GM18505 (cell line): ENCODE results near the gene KSR1.
"Not testable (repeated sequence)": the region's sequence is repeated elsewhere in the genome, so short reads cannot be mapped to it uniquely, and the experiment has no call there.

Experiments used
- ATAC-seq: cut with Tn5 transposase; IDR thresholded peaks from one replicate; pipeline ENCODE4 v1.9.1; 2021; ENCODE audit not compliant: unreplicated experiment
- POLR2A ChIP-seq: IDR thresholded peaks from 4 replicates; pipeline ENCODE4 v1.6.1; 2011; ENCODE audit warnings: borderline replicate concordance; ENCODE audit not compliant: insufficient read depth, insufficient read length; ENCODE audit errors: extremely low read depth

KSR1 gene

GRCh38 chr17:27495460-27495859, 39.2 kb downstream of the KSR1 start:
- TF ChIP-seq POLR2A = no peak
- ATAC-seq = peak; percentile 56

- ATAC-seq = no peak
- no peak for TF ChIP-seq POLR2A
Measured at GRCh38 chr17:27496005-27496404, 39.8 kb downstream of the KSR1 start.

- no peak for ATAC-seq
- peak; percentile 39 for TF ChIP-seq POLR2A
Measured at GRCh38 chr17:27496437-27496943, 40.2 kb downstream of the KSR1 start.

GRCh38 chr17:27496971-27497370, 40.7 kb downstream of the KSR1 start:
- ATAC-seq = no peak
- TF ChIP-seq POLR2A = no peak

GRCh38 chr17:27497696-27498095, 41.4 kb downstream of the KSR1 start:
- ATAC-seq = no peak
- TF ChIP-seq POLR2A = no peak

- no peak for TF ChIP-seq POLR2A
- no peak for ATAC-seq
Measured at GRCh38 chr17:27498615-27499309, 42.5 kb downstream of the KSR1 start.

- no peak for ATAC-seq
- no peak for TF ChIP-seq POLR2A
Measured at GRCh38 chr17:27499451-27500265, 43.4 kb downstream of the KSR1 start.

GRCh38 chr17:27501338-27501737, 45.1 kb downstream of the KSR1 start:
- not testable (repeated sequence) for ATAC-seq

GRCh38 chr17:27502526-27503324, 46.5 kb downstream of the KSR1 start:
- TF ChIP-seq POLR2A = no peak
- no peak for ATAC-seq

- no peak for ATAC-seq
Measured at GRCh38 chr17:27503611-27504010, 47.4 kb downstream of the KSR1 start.

GRCh38 chr17:27504188-27504995, 48.1 kb downstream of the KSR1 start:
- no peak for ATAC-seq
- no peak for TF ChIP-seq POLR2A

More at GRCh38 chr17:27503611-27504010, 47.4 kb downstream of the KSR1 start:
- no peak for TF ChIP-seq POLR2A

GRCh38 chr17:27506348-27507218, 50.3 kb downstream of the KSR1 start:
- TF ChIP-seq POLR2A = peak; percentile 18
- ATAC-seq = peak; percentile 71
